G401.6 (cell line): ENCODE results near the gene ROBO2.

Experiments used
- FAIRE-seq: peaks from 2 replicates; lab custom pipeline; 2012; peaks lifted over from hg19 to GRCh38; lab: Jason Lieb, UNC

ROBO2 gene, protein sequence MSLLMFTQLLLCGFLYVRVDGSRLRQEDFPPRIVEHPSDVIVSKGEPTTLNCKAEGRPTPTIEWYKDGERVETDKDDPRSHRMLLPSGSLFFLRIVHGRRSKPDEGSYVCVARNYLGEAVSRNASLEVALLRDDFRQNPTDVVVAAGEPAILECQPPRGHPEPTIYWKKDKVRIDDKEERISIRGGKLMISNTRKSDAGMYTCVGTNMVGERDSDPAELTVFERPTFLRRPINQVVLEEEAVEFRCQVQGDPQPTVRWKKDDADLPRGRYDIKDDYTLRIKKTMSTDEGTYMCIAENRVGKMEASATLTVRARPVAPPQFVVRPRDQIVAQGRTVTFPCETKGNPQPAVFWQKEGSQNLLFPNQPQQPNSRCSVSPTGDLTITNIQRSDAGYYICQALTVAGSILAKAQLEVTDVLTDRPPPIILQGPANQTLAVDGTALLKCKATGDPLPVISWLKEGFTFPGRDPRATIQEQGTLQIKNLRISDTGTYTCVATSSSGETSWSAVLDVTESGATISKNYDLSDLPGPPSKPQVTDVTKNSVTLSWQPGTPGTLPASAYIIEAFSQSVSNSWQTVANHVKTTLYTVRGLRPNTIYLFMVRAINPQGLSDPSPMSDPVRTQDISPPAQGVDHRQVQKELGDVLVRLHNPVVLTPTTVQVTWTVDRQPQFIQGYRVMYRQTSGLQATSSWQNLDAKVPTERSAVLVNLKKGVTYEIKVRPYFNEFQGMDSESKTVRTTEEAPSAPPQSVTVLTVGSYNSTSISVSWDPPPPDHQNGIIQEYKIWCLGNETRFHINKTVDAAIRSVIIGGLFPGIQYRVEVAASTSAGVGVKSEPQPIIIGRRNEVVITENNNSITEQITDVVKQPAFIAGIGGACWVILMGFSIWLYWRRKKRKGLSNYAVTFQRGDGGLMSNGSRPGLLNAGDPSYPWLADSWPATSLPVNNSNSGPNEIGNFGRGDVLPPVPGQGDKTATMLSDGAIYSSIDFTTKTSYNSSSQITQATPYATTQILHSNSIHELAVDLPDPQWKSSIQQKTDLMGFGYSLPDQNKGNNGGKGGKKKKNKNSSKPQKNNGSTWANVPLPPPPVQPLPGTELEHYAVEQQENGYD (N-terminal part only)

DNA sequence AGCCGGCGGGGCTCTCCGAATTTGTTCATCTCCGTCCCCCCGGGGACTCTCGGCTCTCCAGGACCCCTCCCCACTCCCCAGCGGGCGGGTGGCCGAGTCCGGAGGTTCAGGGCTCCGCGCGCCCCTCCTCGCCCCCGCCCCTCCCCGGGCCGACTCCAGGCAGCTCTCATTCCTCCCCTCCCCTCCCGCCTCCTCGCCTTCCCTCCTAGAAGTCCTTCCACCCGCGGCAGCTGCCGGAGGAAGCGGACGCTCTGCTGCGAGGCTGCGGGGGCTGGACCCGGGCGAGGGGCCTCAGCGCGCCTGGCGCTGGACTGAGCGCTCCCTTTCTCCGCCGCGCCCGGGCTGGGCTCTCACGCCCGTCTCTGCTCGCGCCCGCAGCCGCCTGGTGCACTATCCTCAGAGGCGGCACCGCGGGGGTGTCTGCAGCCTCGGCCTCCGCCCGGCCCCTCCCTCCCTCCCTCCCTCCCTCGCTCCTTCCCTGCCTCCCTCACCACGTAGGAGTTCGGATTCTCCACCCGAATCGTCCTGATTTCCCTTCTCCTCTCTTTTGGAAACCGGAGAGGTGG is at the start of gene ROBO2:
Gene ROBO2 (plus strand): TSS at position 494 of the 566 bp plus-strand sequence. CDS start 687 bp downstream, outside the sequence.
- FAIRE-seq = no peak

DNA sequence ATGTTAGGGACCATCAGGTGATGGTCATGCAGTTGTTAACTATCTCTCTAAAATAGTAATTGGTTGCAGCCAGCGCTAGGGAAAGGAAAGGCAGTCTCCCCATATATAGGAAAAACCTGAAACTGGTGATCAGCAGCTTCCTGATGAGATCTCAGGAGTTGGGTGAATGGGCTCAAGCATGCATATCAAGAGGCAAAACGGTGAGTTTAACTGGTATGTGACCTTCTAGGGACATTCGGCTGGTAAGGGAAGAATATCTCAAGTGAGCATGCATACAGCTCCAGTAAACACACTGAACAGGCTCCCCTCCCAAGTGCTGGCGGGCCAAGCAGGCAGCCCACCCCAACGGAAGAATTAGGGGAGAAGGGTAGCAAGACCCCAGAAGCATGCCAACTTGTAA is 49.3 kb upstream of the ROBO2 start:
- no peak for FAIRE-seq

DNA sequence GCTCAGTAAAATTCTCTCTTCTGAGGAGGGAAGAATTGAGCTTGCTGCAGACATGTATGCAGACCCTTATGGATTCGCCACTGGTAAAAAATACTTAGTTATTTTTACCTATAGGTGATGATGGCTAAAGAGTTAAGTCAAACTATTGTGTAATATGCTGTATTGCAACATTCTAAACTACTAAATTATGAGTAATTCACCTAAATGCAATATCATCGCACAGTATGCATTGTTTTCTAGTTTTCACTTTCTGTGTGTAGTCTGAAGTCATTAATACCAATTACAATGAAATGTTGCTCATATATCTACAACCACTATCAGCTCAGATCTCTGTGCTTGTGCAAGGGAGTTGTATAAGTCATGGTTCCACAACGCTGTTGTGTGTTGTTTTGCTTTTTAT is 48.7 kb upstream of the ROBO2 start:
- no peak for FAIRE-seq

DNA sequence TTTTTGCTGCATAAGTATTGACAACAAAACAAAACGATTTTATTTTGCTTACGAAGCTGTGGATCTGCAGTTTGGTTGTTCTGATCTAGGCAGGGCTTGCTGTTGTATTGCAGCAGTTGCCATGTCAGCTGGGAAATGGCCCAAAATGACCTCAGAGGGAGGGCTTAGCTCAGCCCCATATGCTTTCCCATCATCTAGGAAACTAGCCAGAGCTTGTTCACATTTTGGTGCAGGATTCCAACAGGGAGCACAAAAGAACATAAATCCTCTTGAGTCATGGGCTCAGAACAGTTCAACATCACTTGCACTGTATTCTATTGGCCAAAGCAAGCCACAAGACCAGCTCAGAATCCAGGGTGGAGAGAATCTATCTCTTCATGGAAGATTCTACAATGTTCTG is 42.2 kb upstream of the ROBO2 start:
- FAIRE-seq = no peak

DNA sequence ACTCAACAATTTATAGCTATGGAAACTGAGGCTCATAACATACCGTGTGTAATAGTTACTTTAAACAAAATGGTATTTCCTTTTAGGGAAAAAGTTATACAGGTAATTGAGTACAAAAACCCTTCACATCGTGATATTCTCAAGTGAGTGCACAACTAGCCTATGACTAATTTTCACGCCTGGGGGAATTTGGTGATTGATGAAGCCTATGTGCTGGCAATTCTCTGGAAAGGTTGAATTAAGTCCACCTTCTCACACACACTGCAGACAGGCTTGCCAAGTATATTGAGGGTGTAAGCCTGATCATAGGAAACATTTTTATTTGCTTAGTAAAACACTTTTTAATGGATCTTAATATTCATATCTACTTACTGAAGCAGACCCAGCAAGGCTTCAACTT is 41.3 kb upstream of the ROBO2 start:
- FAIRE-seq = no peak

DNA sequence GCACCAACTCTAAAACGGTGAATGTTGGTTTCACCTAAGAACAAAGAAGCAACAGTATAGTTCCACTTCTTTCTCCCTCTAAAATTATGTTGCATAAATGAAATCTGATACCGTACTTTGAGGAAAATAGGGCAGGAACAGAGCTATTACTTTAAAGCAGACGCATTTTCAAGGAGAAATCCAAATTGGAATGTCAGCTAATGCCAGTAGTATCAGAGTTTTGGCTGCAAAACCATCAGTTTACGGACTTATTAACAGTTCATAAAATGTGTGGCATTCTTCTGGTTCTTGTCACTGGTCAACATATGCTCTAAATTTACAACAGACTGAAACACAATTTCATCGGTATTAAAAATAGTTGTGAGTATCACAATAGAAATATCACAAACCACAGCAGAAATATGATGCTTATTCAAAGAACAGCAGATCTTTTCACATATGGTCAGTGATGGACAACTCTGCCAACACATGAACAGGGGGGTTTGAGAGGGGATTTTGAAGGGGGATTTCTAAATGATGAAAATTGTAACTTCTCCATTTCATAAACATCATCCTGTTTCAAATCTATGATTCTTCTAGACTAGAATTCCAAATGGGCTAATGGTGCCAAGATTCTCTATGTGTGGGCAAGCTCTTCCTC is 38.7 kb upstream of the ROBO2 start:
- FAIRE-seq = no peak

DNA sequence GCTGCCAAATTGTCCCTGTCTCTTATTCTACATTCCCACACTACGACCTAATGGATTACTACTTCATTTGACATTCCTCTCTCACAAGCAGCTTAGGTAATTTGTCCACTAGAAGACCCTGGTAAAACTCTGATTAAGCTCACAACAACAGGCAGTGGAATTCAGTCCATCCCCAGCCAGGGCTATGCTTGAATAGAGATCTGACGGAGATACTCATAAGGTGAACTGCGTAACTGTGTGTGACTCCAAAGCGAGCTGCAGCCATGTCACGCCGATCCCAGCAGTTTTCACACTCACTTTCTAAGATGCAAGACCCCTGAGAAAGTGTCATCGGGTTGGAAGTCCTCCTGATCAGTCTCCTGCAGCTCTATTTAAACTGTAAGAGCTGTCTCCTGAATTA is 25.7 kb upstream of the ROBO2 start:
- FAIRE-seq = no peak

DNA sequence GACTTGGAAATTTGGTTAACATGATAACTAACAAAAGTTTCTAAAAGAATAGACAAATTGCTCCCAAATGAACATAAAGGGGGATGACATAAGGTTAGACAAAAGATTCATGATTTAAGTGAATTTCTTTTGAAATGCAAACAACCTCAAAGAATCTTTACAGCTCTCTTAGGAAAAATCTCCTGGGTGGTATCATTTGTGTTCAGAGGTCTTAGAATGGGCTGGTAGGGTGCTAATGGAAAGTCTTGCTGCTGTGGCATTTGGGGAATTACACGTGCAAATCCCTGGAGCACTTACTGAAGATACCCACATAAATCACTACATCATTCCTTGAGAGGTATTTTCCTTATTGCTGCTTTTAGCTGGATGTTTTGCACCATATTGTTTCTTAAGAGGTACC is 14.4 kb upstream of the ROBO2 start:
- FAIRE-seq = no peak

DNA sequence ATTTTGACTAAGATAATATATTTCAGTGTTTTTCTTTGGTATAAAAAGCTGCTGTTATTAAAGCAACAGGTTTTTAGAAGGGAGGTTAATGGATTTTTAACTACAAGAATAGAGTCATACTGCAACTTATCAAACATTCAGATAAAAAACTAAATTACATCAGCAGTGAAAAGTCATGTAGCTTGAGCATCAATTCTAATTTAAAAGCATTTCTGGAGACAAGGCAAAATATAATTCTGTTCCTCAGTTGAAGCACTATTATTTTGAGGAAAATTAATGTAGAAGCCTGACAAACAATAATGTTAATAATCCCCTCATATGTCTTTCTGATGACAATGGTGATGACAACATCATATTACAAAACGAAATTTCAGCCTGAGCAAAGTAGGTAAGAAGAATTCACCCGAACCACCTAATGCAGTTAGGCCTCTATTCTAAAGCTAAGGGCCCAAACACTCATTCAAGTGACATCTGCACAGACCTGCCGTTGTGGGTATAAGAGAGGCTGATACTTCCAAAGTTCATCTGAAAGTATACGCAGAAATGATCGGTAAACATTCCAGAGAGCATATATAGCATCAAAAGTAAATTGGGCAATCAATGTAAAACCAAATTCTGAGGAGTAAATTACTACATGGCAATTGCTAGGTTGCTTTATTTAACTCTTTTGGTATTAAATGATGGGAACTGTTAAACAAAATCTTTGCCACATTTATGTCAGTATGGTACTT is 12.8 kb upstream of the ROBO2 start:
- FAIRE-seq = no peak

DNA sequence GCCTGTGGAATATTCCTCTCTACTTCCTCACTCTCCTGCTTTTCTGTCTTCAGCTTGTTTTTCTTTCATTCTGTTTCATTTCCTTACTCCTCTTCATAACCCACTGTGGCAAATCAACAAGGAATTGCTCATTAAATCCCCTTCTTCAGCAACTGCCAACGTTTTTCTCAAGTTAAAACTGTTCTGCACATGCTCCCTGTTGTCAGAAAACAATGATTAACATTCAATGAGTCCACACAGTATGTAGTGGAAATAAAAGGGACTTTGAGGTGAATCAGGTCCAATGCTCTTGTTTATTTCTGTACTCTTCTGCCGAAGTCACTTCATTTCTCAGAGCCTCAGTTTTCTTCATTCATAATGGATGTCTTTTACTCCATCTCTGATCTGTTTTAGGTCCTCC is 11.9 kb upstream of the ROBO2 start:
- no peak for FAIRE-seq

DNA sequence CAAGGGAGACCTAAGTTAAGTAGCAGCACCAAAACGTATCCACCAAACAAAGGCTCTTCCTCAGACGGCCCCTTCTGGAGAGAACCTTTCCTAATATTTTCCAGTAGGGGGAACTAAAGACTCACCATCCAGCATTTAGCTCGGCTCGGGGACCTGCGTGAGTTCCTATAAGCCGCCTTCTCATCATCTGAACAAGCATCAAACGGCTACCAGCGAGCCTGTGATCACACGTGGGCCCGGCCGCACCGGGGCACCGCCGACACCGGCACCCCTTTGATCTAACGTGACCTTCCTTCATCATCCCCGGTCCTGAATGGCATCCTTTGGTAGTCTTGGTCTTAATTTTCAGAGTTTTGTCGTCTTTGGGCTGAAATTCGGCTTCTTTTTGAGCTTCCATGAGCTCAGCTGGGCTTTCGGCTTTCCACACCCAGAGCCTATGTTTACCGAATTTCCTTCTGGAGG is 1.4 kb upstream of the ROBO2 start:
- no peak for FAIRE-seq

DNA sequence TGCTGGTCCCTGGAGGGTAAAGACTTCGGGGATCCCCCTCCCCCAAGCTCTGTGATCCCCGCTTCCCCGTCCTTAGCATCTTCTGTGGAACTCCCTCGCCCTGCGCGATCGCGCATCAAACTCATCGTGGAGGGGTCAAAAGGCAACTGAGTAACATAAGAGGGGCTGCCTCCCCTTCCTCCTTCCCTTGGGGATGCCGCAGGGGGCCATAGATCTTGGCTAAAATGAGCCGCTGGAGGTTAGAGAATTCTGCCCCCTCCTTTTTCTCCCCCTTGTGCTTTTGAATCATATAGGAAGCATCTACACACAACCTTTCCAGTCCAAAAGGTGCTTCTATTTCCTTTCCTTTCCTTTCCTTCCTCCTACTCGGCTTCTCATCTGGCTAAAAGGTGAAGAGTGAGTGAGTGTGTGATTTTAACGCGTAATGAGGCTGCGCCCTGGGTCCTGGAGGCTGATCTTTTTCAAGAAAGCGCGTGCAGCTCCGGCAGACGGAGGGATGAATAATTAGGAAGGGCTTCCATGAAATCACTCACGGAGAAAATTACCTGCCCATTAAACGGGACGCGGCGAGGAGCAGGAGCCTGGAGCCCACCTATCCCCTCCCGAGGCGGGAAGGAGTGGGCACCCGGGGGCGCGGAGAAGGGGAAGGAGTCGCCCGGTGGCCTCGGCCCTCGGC is 831 bp upstream of the ROBO2 start:
- no peak for FAIRE-seq

DNA sequence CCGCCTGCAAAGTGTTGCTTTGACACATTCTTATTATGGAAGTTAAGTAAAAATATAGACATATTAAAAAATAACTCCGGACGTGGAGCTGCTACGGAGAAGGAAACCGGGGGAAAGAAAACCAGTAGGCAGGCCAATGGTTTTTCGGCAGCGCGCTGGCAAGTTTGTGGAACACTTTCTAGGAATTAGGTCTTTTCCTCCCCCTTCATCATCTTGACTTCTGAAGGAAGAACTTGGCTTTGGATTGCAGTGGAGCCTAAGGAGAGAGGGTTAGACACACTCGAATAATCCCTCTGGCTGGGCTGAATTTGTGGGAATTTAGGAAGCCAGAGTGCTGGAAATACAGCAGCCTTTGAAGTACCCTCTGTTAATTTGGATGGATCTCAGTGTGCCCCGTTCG is 317 bp downstream of the ROBO2 start:
- no peak for FAIRE-seq

DNA sequence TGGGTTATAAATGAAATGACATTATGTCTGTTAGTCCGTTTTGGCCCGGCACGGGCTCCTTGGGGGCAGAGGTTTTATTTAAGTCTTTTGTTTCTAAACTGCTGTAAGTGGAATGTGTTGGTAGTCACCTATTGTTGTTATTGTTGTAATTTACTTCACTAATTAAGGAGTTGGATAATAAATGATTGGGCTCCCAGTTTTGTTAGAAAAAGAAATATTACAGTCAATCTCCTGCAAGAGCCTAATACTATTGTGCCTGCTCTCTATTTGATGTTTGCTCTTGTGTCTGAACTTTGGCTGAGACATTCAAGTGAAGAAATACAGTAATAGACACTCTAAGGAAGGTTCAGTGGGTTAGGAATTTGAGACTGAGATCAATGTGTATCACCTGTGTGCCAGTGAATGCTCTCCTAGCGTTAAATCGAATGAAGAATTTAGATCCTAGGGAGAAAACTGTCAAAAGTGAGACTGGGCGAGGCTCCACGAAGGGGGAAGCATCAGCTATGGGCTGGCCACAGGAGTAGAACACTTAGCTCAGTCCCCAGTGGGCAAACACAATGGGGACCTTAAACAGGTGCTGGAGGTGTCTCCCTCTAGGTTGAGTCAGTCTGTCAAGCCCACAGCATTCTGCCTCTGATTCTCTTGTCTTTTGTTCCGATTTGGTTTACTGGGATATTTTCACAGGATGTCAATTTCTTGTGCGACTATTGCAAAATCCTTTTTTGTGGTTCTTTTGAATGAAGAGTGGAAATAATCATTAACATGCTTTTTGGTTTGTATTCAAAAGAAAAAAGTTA is 1.2 kb downstream of the ROBO2 start:
- FAIRE-seq = no peak

DNA sequence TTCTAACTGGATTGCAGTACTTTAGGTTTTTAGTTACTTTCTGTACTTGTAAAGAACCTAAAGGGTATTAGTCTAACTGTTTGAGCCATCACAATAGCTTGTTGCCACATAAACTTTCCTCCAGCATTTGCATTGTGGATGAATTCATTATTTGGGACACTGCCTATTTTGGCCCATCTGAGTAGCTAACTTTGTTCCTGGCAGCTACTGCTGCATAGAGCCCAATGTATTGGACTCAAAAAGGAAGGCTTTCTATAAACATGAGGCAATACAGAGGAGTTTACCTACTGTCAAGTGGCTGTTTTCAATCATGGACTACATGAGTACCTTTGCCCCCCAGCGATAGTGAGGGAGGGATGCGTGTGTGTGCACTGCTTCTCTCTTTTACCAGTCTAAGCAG is 1.9 kb downstream of the ROBO2 start:
- no peak for FAIRE-seq

DNA sequence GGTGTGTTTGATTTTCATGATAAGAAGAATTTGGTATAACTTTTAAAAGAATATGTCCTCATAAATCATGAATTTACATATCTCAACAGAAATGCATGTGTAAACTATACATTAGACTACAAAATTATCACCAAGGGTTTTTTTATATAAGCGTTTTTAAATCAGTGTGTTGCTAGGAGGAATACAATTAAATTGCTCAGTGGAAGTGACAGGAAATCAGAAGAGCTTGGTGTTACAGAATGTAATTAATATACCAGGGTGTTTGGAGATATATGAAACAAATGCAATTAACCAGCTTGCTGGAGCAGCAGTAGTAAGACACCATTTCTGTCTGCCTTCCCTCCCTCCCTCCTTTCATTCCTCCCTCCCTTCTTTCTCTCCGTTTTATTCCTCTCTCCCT is 2.4 kb downstream of the ROBO2 start:
- FAIRE-seq = no peak

DNA sequence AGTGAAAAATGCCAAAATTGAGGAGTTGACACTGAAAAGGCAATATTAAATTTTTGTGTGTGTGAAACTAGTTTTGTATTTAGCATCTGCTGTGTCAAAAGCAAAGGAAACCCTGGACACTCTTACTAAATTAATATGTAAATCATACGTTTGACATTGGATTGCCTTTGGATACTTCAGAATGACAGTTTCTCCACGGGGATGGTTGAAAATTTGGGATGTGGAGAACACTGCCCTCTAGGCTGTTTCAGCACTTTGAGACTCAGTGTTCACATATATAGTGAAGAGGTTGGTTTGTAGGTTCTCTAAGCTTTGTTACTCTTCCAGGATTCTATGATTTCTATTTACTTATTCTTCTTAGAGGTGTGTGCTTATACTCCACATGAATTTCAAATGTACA is 3.0 kb downstream of the ROBO2 start:
- FAIRE-seq = no peak

DNA sequence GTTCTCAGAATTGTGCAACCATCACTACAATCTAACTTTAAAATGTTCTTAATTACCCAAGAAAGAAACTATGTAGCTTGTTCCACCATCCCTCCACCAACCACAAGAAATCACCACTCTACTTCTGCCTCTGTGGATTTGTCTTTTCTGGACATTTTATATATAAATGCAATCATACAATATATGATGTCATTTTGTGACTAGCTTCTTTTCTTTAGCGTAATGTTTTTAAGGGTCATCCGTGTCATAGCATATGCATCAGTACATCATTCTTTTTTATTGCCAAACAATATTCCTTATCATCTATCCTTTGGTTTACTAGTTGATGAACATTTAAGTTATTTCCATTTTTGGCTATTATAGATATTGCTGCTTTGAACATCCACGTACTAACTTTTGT is 5.8 kb downstream of the ROBO2 start:
- no peak for FAIRE-seq

DNA sequence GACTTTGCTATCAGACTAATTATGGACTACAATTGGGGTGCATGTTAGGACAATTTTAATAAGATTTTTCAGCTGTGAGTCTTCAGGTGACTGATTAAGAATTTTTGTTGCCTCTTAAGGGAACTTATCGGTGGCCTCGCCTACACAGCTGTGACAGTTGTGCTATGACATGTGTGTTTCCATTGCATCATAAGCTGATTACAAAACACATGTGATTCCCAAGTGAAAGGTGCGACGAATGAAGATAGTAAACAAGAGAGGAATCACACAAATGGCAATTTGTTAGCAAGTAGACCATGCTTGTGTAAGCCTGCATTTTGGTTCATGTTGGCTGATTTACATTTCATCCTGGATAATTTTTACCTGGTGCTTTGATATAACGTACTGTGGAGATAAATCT is 8.3 kb downstream of the ROBO2 start:
- FAIRE-seq = no peak

DNA sequence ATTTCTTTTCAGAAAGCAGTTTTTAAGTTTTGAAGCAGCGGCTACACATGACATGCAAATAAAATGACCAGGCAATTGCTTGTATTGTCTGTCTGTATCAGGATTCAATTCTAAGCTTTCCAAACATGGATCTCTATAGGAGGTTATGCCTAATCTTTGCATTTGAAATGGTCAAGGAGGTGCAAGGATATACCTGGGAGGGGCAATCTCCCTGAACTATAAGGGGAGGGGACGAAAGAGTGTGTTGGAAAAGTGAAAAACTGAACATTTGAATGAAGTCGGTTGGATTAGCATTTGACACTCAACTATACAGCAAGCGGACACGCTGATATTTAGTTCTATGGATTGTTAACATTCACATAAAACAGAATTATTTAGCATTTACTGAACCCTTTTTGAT is 11.7 kb downstream of the ROBO2 start:
- no peak for FAIRE-seq
